Panc1 (cell line): ENCODE data around the gene SLC12A8. TPM values are rescaled to one million over a fixed set of nuclear protein-coding genes. Genes with fewer than 3 reads are reported as not detected.

ENCODE experiments used
- ATAC-seq: fragments of 200-7000 bp; cut with Tn5 transposase; 2 replicates; pipeline ENCODE4 v1.9.1; 2020; ENCODE audit warnings: mild to moderate bottlenecking, moderate library complexity
- BruUV-seq: library from RNA; stranded (reverse); fragments of 400-500 nt; replicated peaks from 2 replicates; lab custom pipeline; 2021; lab: Mats Ljungman, UMichigan
- CTCF ChIA-PET: fragments of 300-600 bp; sonication (Branson Sonifier 250); formaldehyde crosslinking; loops from one replicate; lab custom pipeline; 2022; ENCODE audit warnings: antibody characterized with exemption; lab: Charles Lee
- POLR2A ChIA-PET: fragments of 300-600 bp; sonication (Branson Sonifier 250); formaldehyde crosslinking; loops from one replicate; lab custom pipeline; 2022; ENCODE audit warnings: antibody characterized with exemption; lab: Charles Lee
- DNase-seq: peaks from one replicate; pipeline ENCODE4 v3.0.0-alpha.2; 2010; ENCODE audit warnings: low read depth, low spot score
- H3K27ac ChIP-seq: 2 replicates; pipeline ENCODE4 v1.5.1; 2011; ENCODE audit warnings: mild to moderate bottlenecking, low read length, inconsistent platforms
- H3K27me3 ChIP-seq: fragments of 200-500 bp; sonication (Bioruptor generic); 2 replicates; pipeline ENCODE4 v1.6.0; 2014; ENCODE audit warnings: low read length, inconsistent platforms; ENCODE audit not compliant: control insufficient read depth, insufficient read depth
- H3K36me3 ChIP-seq: fragments of 200-500 bp; sonication (Bioruptor generic); 2 replicates; pipeline ENCODE4 v1.5.1; 2014; ENCODE audit warnings: inconsistent platforms, mild to moderate bottlenecking, low read length, moderate library complexity; ENCODE audit not compliant: control insufficient read depth, insufficient read depth
- H3K4me1 ChIP-seq: 2 replicates; pipeline ENCODE4 v1.5.1; 2011; ENCODE audit warnings: inconsistent platforms, mild to moderate bottlenecking, low read length, moderate library complexity; ENCODE audit not compliant: control insufficient read depth, insufficient read depth
- H3K4me3 ChIP-seq, 2 experiments: 2 replicates each; pipeline ENCODE4 v1.5.1; 2011 to 2012; ENCODE audit warnings: low read depth in 2 of 2, low read length in 2 of 2, mild to moderate bottlenecking in 2 of 2, inconsistent platforms in 1 of 2, moderate library complexity in 1 of 2
- H3K9me3 ChIP-seq: fragments of 200-500 bp; sonication (Bioruptor generic); 2 replicates; pipeline ENCODE4 v1.5.1; 2014; ENCODE audit warnings: low read depth, mild to moderate bottlenecking, inconsistent platforms, low read length, moderate library complexity; ENCODE audit not compliant: control insufficient read depth, insufficient read depth
- CTCF ChIP-seq: fragments of 450-650 bp; IDR thresholded peaks from 2 replicates; pipeline ENCODE4 v1.5.1; 2017; ENCODE audit warnings: mild to moderate bottlenecking
- POLR2AphosphoS5 ChIP-seq: IDR thresholded peaks from 2 replicates; pipeline ENCODE4 v1.6.1; 2012; ENCODE audit warnings: mild to moderate bottlenecking, low read depth, low read length, moderate library complexity
- SIN3A ChIP-seq: IDR thresholded peaks from 2 replicates; pipeline ENCODE4 v1.6.1; 2012; ENCODE audit warnings: low read depth, mild to moderate bottlenecking, low read length, moderate library complexity, borderline replicate concordance; ENCODE audit not compliant: insufficient read depth
- TCF7L2 ChIP-seq: IDR thresholded peaks from 2 replicates; pipeline ENCODE4 v1.6.1; 2011; ENCODE audit warnings: mild to moderate bottlenecking, low read depth, low read length, inconsistent platforms
- in situ Hi-C: cut with HindIII; loops from 2 replicates; pipeline ENCODE4 v1.10.0; 2016; ENCODE audit warnings: low sequenced_read_pairs, low pct_unique_long_range_greater_than_20kb
- intact Hi-C: fragments of 100-400 bp; cut with micrococcal nuclease; formaldehyde crosslinking; loops from one replicate; pipeline ENCODE4 v1.10.0; 2022; ENCODE audit not compliant: unreplicated experiment
- total RNA-seq: library from RNA; stranded (reverse); gene quantifications from one replicate; pipeline ENCODE4 v1.2.1, GENCODE V29; 2021; ENCODE audit not compliant: unreplicated experiment
- TF ChIP-seq, protein P1 (sequence below), 2 experiments: IDR thresholded peaks; 2 replicates each; pipeline ENCODE4 v1.6.1; 2011 to 2012; ENCODE audit warnings: low read depth in 2 of 2, control low read depth in 1 of 2, low read length in 1 of 2, mild to moderate bottlenecking in 1 of 2, moderate library complexity in 1 of 2; ENCODE audit not compliant: insufficient read depth in 1 of 2

Gene SLC12A8
- total RNA-seq, 1 experiment from 2014 or later, result 7.0 TPM

DNA sequence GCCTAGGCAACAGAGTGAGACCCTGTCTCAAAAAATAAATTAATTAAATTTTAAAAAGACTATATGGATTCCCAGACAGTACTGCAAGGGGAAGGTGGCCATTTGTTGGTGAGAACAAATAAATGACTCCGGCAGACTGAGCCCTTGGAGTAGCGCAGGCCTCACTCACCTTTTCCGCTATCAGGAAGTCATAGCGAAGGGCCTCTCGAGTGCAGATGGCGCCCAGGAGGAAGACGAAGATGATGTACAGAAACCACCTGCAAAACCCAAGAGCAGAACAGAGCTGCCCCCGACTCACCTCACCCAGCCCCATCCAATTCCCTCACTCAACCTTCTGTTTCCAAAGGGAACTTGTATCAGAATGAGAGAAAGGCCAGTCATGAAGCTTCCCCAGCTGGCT, 93.9 kb downstream of the SLC12A8 start:
- DNase-seq (no peak), ATAC-seq (no peak)
- CTCF ChIA-PET, result no interaction called here
- intact Hi-C loops, result no loop called here
- Histone ChIP-seq H3K27ac (peak overlapping the region; percentile 74; the same call in 1 of the 2 replicates), H3K4me3 (no peak overlapping the region), H3K9me3 (no peaks in the 10 kb centered on the region), H3K27me3 (no peaks in the 10 kb centered on the region), H3K36me3 (no peaks in the 10 kb centered on the region), H3K4me1 (peaks cover 57% of the 10 kb centered on the region)
- POLR2A ChIA-PET, result no interaction called here
- in situ Hi-C loops, result no loop called here
- no TSS peak for BruUV-seq
- no peak for TF ChIP-seq SIN3A
- TF ChIP-seq, protein P1, sequence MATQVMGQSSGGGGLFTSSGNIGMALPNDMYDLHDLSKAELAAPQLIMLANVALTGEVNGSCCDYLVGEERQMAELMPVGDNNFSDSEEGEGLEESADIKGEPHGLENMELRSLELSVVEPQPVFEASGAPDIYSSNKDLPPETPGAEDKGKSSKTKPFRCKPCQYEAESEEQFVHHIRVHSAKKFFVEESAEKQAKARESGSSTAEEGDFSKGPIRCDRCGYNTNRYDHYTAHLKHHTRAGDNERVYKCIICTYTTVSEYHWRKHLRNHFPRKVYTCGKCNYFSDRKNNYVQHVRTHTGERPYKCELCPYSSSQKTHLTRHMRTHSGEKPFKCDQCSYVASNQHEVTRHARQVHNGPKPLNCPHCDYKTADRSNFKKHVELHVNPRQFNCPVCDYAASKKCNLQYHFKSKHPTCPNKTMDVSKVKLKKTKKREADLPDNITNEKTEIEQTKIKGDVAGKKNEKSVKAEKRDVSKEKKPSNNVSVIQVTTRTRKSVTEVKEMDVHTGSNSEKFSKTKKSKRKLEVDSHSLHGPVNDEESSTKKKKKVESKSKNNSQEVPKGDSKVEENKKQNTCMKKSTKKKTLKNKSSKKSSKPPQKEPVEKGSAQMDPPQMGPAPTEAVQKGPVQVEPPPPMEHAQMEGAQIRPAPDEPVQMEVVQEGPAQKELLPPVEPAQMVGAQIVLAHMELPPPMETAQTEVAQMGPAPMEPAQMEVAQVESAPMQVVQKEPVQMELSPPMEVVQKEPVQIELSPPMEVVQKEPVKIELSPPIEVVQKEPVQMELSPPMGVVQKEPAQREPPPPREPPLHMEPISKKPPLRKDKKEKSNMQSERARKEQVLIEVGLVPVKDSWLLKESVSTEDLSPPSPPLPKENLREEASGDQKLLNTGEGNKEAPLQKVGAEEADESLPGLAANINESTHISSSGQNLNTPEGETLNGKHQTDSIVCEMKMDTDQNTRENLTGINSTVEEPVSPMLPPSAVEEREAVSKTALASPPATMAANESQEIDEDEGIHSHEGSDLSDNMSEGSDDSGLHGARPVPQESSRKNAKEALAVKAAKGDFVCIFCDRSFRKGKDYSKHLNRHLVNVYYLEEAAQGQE (IDR thresholded peaks at IDR 0.05; ENCODE audit: insufficient read depth in 1 of 2, low read depth in 2 of 2, low read length in 1 of 2), result no peak
- no peak for TF ChIP-seq CTCF
- no peak for TF ChIP-seq POLR2AphosphoS5
- TF ChIP-seq TCF7L2, result no peak

DNA sequence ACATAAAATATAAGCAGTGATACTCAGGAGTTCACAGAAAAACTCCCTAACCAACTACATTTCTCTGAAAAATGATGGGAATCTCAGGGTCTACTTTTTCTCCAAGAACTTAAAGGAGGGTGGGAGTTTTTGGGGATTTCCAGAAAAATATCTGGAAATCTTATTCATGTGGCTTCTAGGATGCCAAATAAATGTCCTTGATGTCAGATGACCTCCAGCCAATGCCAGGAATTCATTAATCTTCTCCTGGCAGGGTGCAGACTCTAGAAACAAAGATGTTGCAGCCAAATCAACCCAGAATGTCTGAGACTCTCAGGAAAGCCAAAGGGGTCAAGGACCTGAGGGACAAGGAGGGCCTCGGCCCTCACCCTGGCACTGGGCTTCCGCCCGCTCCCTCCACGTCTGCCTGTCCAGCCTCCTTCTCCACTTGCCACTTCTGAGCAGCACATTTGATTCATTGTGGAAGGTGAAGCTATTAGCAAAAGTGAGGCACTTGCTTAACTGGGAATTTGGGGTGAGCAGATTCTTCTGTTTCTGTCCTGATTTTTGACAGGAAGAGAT, 94.8 kb downstream of the SLC12A8 start:
- Histone ChIP-seq H3K4me3 (no peak overlapping the region), H3K9me3 (no peaks in the 10 kb centered on the region), H3K27ac (peak overlapping the region; percentile 68), H3K27me3 (no peaks in the 10 kb centered on the region), H3K4me1 (peaks cover 64% of the 10 kb centered on the region), H3K36me3 (no peaks in the 10 kb centered on the region)
- in situ Hi-C loops (no loop called here), intact Hi-C loops (no loop called here)
- ATAC-seq, result no peak
- DNase-seq, result no peak
- ChIA-PET CTCF (no interaction called here), POLR2A (interaction anchor here (0.6 kb wide), 3 partner anchors 12 to 203 kb away, joined by 3 to 4 read pairs (median 3); no protein-coding TSS in a partner anchor)
- BruUV-seq, result no TSS peak
- TF ChIP-seq SIN3A (no peak), POLR2AphosphoS5 (no peak), CTCF (no peak), TCF7L2 (no peak)
- TF ChIP-seq, protein P1 (IDR thresholded peaks at IDR 0.05; ENCODE audit: insufficient read depth in 1 of 2, low read depth in 2 of 2, low read length in 1 of 2), result no peak
